ENCODE measurements around the gene BABAM2. TPM values are rescaled to one million over a fixed set of nuclear protein-coding genes. Genes with fewer than 3 reads are reported as not detected.
"Not testable (repeated sequence)": the region's sequence is repeated elsewhere in the genome, so short reads cannot be mapped to it uniquely, and the experiment has no call there.

Gene BABAM2
- total RNA-seq, 1 donor from 2014 or later = 43.5 TPM

DNA sequence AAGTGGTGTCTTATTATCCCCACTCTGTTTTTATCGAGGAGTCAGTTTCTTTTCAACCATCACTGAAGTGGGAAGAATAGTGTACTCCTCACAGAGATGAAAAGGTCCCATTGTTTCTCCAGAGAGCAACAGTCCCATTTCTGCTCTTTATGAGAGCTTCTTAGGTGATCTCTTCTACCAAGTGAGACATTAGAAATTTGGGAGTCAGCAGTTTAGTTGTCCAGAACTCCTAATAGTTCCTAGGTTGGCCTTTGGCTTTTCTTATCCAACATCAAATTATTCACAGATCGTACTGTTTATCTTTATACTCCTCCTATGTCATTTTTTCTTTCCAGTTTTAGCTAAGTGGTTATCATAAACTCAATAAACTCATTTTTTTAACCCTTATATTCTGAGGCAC, 213.1 kb downstream of the BABAM2 start:
- Mint-ChIP-seq H3K9me3 (no peaks in the 10 kb centered on the region), H3K27ac (no peak overlapping the region), H3K4me1 (peaks cover 2% of the 10 kb centered on the region), H3K36me3 (no peaks in the 10 kb centered on the region), H3K4me3 (no peak overlapping the region), H3K27me3 (ENCODE audit: low read depth) (no peaks in the 10 kb centered on the region)
- no peak for TF ChIP-seq CTCF (IDR thresholded peaks at IDR 0.05; ENCODE audit: unreplicated experiment)
- no peak for DNase-seq (ENCODE audit: low spot score in 2 of 2, unreplicated experiment in 2 of 2)

GRCh38 chr2:28108143-28108542, 217.6 kb downstream of the BABAM2 start:
- Mint-ChIP-seq H3K9me3 (peaks cover 5% of the 10 kb centered on the region), H3K4me3 (no peak overlapping the region), H3K4me1 (no peaks in the 10 kb centered on the region), H3K27me3 (ENCODE audit: low read depth) (no peaks in the 10 kb centered on the region), H3K27ac (no peak overlapping the region), H3K36me3 (peaks cover 1% of the 10 kb centered on the region)
- DNase-seq (ENCODE audit: low spot score in 2 of 2, unreplicated experiment in 2 of 2) = no peak
- no peak for TF ChIP-seq CTCF (IDR thresholded peaks at IDR 0.05; ENCODE audit: unreplicated experiment)

- H3K36me3 Mint-ChIP-seq; H3K27ac Mint-ChIP-seq; H3K27me3 Mint-ChIP-seq (ENCODE audit: low read depth); H3K4me1 Mint-ChIP-seq; DNase-seq (ENCODE audit: low spot score in 2 of 2, unreplicated experiment in 2 of 2); H3K4me3 Mint-ChIP-seq: not testable (repeated sequence)
- H3K9me3 Mint-ChIP-seq = peaks cover 19% of the 10 kb centered on the region
These were observed 223.2 kb downstream of the BABAM2 start for GRCh38 chr2:28113771-28114170.

GRCh38 chr2:28117104-28117596, 226.6 kb downstream of the BABAM2 start:
- H3K9me3 Mint-ChIP-seq = peaks cover 22% of the 10 kb centered on the region
- H3K36me3 Mint-ChIP-seq = peaks cover 6% of the 10 kb centered on the region
- no peak overlapping the region for H3K27ac Mint-ChIP-seq
- no peaks in the 10 kb centered on the region for H3K4me1 Mint-ChIP-seq
- no peak overlapping the region for H3K4me3 Mint-ChIP-seq
- TF ChIP-seq CTCF (IDR thresholded peaks at IDR 0.05; ENCODE audit: unreplicated experiment) = no peak
- H3K27me3 Mint-ChIP-seq (ENCODE audit: low read depth) = no peaks in the 10 kb centered on the region
- no peak for DNase-seq (ENCODE audit: low spot score in 2 of 2, unreplicated experiment in 2 of 2)

DNA sequence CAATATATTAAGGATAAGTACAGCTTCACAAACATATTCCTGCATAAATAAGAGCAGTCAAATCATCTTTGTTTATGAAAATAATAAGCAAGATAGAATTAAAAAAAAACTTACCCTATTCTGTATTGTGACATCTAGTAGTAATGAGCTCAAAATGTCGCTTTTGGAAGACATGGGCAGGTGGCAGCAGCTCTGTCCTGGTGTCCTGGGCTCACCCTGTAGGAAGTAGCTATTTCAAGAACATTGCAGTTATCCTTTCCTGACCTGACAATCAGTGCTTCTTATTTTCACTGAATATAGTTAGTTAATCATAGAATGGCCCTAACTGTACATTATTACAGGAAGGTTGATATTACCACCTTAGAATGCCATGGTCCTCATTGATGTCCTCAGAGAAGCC, 229.1 kb downstream of the BABAM2 start:
- H3K4me1 Mint-ChIP-seq = no peaks in the 10 kb centered on the region
- no peak for DNase-seq (ENCODE audit: low spot score in 2 of 2, unreplicated experiment in 2 of 2)
- H3K27me3 Mint-ChIP-seq (ENCODE audit: low read depth) = no peaks in the 10 kb centered on the region
- H3K9me3 Mint-ChIP-seq = peaks cover 10% of the 10 kb centered on the region
- peaks cover 5% of the 10 kb centered on the region for H3K36me3 Mint-ChIP-seq
- TF ChIP-seq CTCF (IDR thresholded peaks at IDR 0.05; ENCODE audit: unreplicated experiment) = no peak
- H3K4me3 Mint-ChIP-seq = no peak overlapping the region
- H3K27ac Mint-ChIP-seq = no peak overlapping the region

GRCh38 chr2:28128281-28128950, 237.9 kb downstream of the BABAM2 start:
- DNase-seq (ENCODE audit: low spot score in 2 of 2, unreplicated experiment in 2 of 2) = no peak
- TF ChIP-seq CTCF (IDR thresholded peaks at IDR 0.05; ENCODE audit: unreplicated experiment) = no peak
- peaks cover 9% of the 10 kb centered on the region for H3K9me3 Mint-ChIP-seq
- H3K4me3 Mint-ChIP-seq = no peak overlapping the region
- H3K27ac Mint-ChIP-seq = no peak overlapping the region
- no peaks in the 10 kb centered on the region for H3K27me3 Mint-ChIP-seq (ENCODE audit: low read depth)
- no peaks in the 10 kb centered on the region for H3K4me1 Mint-ChIP-seq
- peaks cover 12% of the 10 kb centered on the region for H3K36me3 Mint-ChIP-seq

Measured in mesothelial cell of epicardium (in vitro differentiated cells).